Astrocyte of the cerebellum (primary cell): ENCODE measurements around the gene ZNF219.
"Not testable (repeated sequence)": the region's sequence is repeated elsewhere in the genome, so short reads cannot be mapped to it uniquely, and the experiment has no call there.

ENCODE experiments used
- DNase-seq: peaks from one replicate; pipeline ENCODE4 v3.0.0-alpha.2; 2011; ENCODE audit warnings: low read depth
- H3K4me3 ChIP-seq: 2 replicates; pipeline ENCODE4 v1.5.1; 2011; ENCODE audit warnings: mild to moderate bottlenecking, low read depth, low read length, moderate library complexity
- CTCF ChIP-seq: IDR thresholded peaks from 2 replicates; pipeline ENCODE4 v1.5.1; 2012; ENCODE audit warnings: low read length, low read depth, moderate library complexity, mild to moderate bottlenecking; ENCODE audit errors: missing control alignments
- in situ Hi-C: cut with HindIII; loops from 2 replicates; pipeline ENCODE4 v1.10.0; 2017; ENCODE audit warnings: low sequenced_read_pairs

ZNF219 gene

GRCh38 chr14:21048638-21049037 is 49.8 kb downstream of the ZNF219 start:
- in situ Hi-C loops: no loop called here
- no peak for DNase-seq
- no peak overlapping the region for H3K4me3 ChIP-seq
- no peak for TF ChIP-seq CTCF

GRCh38 chr14:21047378-21047781 is 51.1 kb downstream of the ZNF219 start:
- H3K4me3 ChIP-seq: no peak overlapping the region
- in situ Hi-C loops: no loop called here
- no peak for DNase-seq
- TF ChIP-seq CTCF: no peak

DNA sequence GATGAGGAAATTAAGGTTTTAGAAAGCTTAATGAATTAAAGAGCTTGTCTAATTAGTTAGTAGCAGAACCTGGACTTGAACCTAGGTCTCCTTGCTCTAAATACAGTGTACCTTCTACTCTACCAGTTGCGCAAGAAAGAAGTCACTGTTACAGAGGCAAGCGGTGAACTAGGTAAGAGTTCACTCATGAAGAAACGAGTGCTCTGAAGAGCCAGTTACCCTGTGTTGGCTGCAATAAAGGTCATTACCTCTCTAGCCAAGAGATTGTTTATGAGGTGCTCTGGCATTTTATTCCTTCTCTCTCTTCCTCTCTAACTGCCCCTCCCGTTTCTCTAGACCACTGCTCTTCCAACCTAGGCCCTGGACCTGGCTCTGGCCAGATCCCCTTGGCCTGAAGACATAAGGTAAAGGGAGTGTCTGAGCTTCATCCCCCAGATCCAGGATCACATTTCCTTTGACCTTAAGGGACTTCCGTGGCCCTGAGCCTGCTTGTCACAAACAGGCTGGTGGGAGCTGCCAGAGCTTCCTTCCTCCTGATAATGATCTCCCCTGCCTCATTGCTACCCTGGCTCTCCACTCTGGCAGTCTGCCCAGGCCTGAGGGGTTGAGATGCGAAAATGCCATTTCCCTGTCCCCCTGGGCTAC is 54.4 kb downstream of the ZNF219 start:
- in situ Hi-C loops: no loop called here
- TF ChIP-seq CTCF: no peak
- no peak overlapping the region for H3K4me3 ChIP-seq
- DNase-seq: no peak

GRCh38 chr14:21043387-21043973 is 55.0 kb downstream of the ZNF219 start:
- in situ Hi-C loops: no loop called here
- TF ChIP-seq CTCF: no peak
- no peak overlapping the region for H3K4me3 ChIP-seq
- no peak for DNase-seq

GRCh38 chr14:21042918-21043317 is 55.5 kb downstream of the ZNF219 start:
- DNase-seq: no peak
- TF ChIP-seq CTCF: no peak
- in situ Hi-C loops: no loop called here
- no peak overlapping the region for H3K4me3 ChIP-seq

DNA sequence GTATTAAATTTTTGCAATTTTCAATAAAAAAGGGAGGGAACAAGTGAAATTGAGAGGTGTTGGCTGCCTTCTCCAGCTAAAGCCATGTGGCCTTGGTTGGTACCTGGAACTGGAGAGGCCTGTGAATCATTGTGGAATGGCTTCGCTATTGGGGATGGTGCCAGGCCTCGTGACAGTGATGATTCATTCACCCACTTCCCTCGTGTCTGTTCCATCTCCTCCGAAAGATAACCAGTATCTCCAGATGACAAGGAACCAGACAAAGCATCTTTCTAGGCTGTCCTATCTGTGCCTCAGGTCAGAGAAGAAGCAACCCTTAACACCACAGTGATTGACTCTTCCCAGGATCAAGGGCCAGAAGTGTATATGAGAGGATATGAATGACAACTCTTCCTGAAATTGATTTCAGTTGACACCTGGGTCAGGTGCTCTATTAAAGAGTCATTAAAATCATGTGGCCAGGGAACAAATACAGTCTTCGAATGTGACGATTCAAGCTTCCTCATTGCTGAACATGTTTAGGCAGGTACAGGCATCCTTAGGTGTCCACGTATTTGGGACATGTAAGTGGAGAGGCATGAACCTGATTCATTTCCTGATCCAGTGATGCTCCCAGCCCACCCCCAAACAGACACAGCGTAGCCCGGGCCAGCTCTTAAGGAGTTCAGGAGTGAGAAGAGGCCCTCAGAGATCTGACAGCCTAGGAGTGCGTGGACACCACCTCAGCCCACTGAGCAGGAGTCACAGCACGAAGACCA is 56.6 kb downstream of the ZNF219 start, which contains the start of gene RNASE7:
RNASE7 (plus strand) TSS at position 687 of the 758 bp plus-strand sequence. CDS start 631 bp downstream, outside the sequence.
- H3K4me3 ChIP-seq: no peak within 1 kb of the TSS
- in situ Hi-C loops: no loop called here
- no peak for DNase-seq
- no peak for TF ChIP-seq CTCF

DNA sequence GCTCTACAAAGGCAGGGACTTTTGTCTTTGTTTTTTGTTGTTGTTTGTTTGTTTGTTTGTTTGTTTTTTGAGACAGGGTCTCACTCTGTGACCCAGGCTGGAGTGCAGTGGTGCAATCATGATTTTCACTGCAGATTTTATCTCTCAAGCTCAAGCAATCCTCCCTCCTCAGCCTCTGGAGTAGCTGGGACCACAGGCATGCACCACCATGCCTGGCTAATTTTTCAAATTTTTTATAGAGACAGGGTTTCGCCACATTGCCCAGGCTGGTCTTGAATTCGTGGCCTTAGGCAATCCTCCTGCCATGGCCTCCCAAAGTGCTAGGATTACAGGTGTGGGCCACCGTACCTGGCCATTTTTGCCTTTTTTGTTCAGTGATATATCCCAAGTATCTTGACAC is 57.5 kb downstream of the ZNF219 start:
- DNase-seq, in situ Hi-C loops, H3K4me3 ChIP-seq: not testable (repeated sequence)
